Glomerular endothelial cell (primary cell): ENCODE measurements around the gene PABPN1. TPM values are rescaled to one million over a fixed set of nuclear protein-coding genes. Genes with fewer than 3 reads are reported as not detected.
"Not testable (repeated sequence)": the region's sequence is repeated elsewhere in the genome, so short reads cannot be mapped to it uniquely, and the experiment has no call there.

ENCODE experiments used
- DNase-seq: peaks from one replicate; pipeline ENCODE4 v3.0.0-alpha.2; 2011; ENCODE audit warnings: low read depth, low spot score; ENCODE audit errors: extremely low read depth
- total RNA-seq: library from RNA; depleted of rRNA; stranded (reverse); fragments of >200 nt; gene quantifications from 2 replicates; pipeline ENCODE4 v1.2.3, GENCODE V29; 2015

PABPN1 gene
- 60.7 and 79.2 TPM in 2 replicates for total RNA-seq

- DNase-seq, result peak; percentile 100
Measured at GRCh38 chr14:23320584-23321571, at the start of gene PABPN1. Gene PABPN1, plus strand, starts transcription at chr14:23321457. Its CDS starts 13 bp downstream, at chr14:23321470.

- no peak for DNase-seq
Measured at GRCh38 chr14:23275412-23275811, 45.8 kb upstream of the PABPN1 start.

GRCh38 chr14:23277189-23277588 lies 44.1 kb upstream of the PABPN1 start:
- no peak for DNase-seq

- DNase-seq, result not testable (repeated sequence)
Measured at GRCh38 chr14:23277928-23278327, 43.3 kb upstream of the PABPN1 start.

GRCh38 chr14:23281247-23281646 lies 40.0 kb upstream of the PABPN1 start:
- DNase-seq, result no peak

- DNase-seq, result no peak
Measured at GRCh38 chr14:23284654-23285529, 36.4 kb upstream of the PABPN1 start.

GRCh38 chr14:23285530-23286019 lies 35.7 kb upstream of the PABPN1 start:
- no peak for DNase-seq

- DNase-seq, result peak; percentile 73
Measured at GRCh38 chr14:23286020-23286901, 35.0 kb upstream of the PABPN1 start, which contains the start of gene HOMEZ. Gene HOMEZ, minus strand, starts transcription at chr14:23286132. Its CDS starts 180 bp downstream, at chr14:23285952.

- DNase-seq, result no peak
Measured at GRCh38 chr14:23286902-23287479, 34.3 kb upstream of the PABPN1 start.

- DNase-seq, result no peak
Measured at GRCh38 chr14:23294734-23295561, 26.3 kb upstream of the PABPN1 start.

- no peak for DNase-seq
Measured at GRCh38 chr14:23296012-23296777, 25.1 kb upstream of the PABPN1 start.

GRCh38 chr14:23297096-23297495 lies 24.2 kb upstream of the PABPN1 start:
- DNase-seq, result no peak

GRCh38 chr14:23297611-23298277 lies 23.5 kb upstream of the PABPN1 start:
- no peak for DNase-seq

GRCh38 chr14:23299211-23299957 lies 21.9 kb upstream of the PABPN1 start:
- DNase-seq, result no peak

- no peak for DNase-seq
Measured at GRCh38 chr14:23299986-23300686, 21.1 kb upstream of the PABPN1 start.

GRCh38 chr14:23300687-23301223 lies 20.5 kb upstream of the PABPN1 start:
- no peak for DNase-seq
